Nephron (organoid): Measurements from ENCODE around the gene RPS8.

Experiments used
- H3K27ac Mint-ChIP-seq, 3 experiments: 2 replicates each; pipeline ENCODE4 v1.8.0; 2020; ENCODE audit warnings: mixed read lengths in 3 of 3, mild to moderate bottlenecking in 2 of 3, moderate library complexity in 1 of 3
- H3K27me3 Mint-ChIP-seq: 2 replicates; pipeline ENCODE4 v1.8.0; 2021; ENCODE audit warnings: low read depth, mild to moderate bottlenecking, moderate library complexity, mixed read lengths
- H3K36me3 Mint-ChIP-seq: 2 replicates; pipeline ENCODE4 v1.8.0; 2020; ENCODE audit warnings: low read depth, mixed read lengths
- H3K4me1 Mint-ChIP-seq: 2 replicates; pipeline ENCODE4 v1.8.0; 2020; ENCODE audit warnings: mixed read lengths
- H3K4me3 Mint-ChIP-seq, 3 experiments: 2 replicates each; pipeline ENCODE4 v1.8.0; 2020; ENCODE audit warnings: mild to moderate bottlenecking in 3 of 3, mixed read lengths in 3 of 3, moderate library complexity in 2 of 3
- H3K9me3 Mint-ChIP-seq: 2 replicates; pipeline ENCODE4 v1.8.0; 2020; ENCODE audit warnings: mixed read lengths
- CTCF ChIP-seq, 3 experiments: fragments of 200-600 bp; sonication (generic); IDR thresholded peaks; one replicate each; pipeline ENCODE4 v1.5.0; 2021; ENCODE audit warnings: antibody characterized with exemption in 3 of 3; ENCODE audit not compliant: unreplicated experiment in 3 of 3

RPS8 gene

GRCh38 chr1:44805311-44806024, 30.1 kb downstream of the RPS8 start:
- TF ChIP-seq CTCF (IDR thresholded peaks at IDR 0.05; ENCODE audit: unreplicated experiment in 3 of 3), result no peak
- Mint-ChIP-seq H3K27ac (peak overlapping the region; percentile 43 to 67 (median 58)), H3K9me3 (no peaks in the 10 kb centered on the region)

GRCh38 chr1:44806025-44806703, 30.8 kb downstream of the RPS8 start:
- peak overlapping the region in 2 of 3 experiments; percentile 99 for H3K27ac Mint-ChIP-seq
- peaks cover 23% of the 10 kb centered on the region for H3K36me3 Mint-ChIP-seq
- H3K4me3 Mint-ChIP-seq, result no peak overlapping the region
- no peak for TF ChIP-seq CTCF (IDR thresholded peaks at IDR 0.05; ENCODE audit: unreplicated experiment in 3 of 3)
- no peaks in the 10 kb centered on the region for H3K9me3 Mint-ChIP-seq
- H3K4me1 Mint-ChIP-seq, result peaks cover 56% of the 10 kb centered on the region
- H3K27me3 Mint-ChIP-seq, result no peaks in the 10 kb centered on the region

More at GRCh38 chr1:44805311-44806024, 30.1 kb downstream of the RPS8 start:
- Mint-ChIP-seq H3K4me1 (peaks cover 49% of the 10 kb centered on the region), H3K27me3 (no peaks in the 10 kb centered on the region), H3K4me3 (peak overlapping the region in 1 of 3 experiments; percentile 34), H3K36me3 (peaks cover 23% of the 10 kb centered on the region)

- H3K36me3 Mint-ChIP-seq, result peaks cover 23% of the 10 kb centered on the region
- peak within 1 kb of the TSS; percentile 99 for H3K27ac Mint-ChIP-seq
- no peak for TF ChIP-seq CTCF (IDR thresholded peaks at IDR 0.05; ENCODE audit: unreplicated experiment in 3 of 3)
- peak within 1 kb of the TSS; percentile 60 to 86 (median 81) for H3K4me3 Mint-ChIP-seq
- H3K27me3 Mint-ChIP-seq, result no peaks in the 10 kb centered on the region
- H3K9me3 Mint-ChIP-seq, result no peaks in the 10 kb centered on the region
- H3K4me1 Mint-ChIP-seq, result peaks cover 60% of the 10 kb centered on the region
These were observed 31.5 kb downstream of the RPS8 start, which contains the start of gene DYNLT4 for GRCh38 chr1:44806704-44807363. DYNLT4 (minus strand) TSS chr1:44807351; CDS start chr1:44806668, 683 bp downstream.

- Mint-ChIP-seq H3K9me3 (no peaks in the 10 kb centered on the region), H3K4me1 (peaks cover 60% of the 10 kb centered on the region), H3K36me3 (peaks cover 22% of the 10 kb centered on the region), H3K27me3 (no peaks in the 10 kb centered on the region), H3K27ac (peak overlapping the region; percentile 99), H3K4me3 (peak overlapping the region; percentile 60 to 86 (median 81))
- TF ChIP-seq CTCF (IDR thresholded peaks at IDR 0.05; ENCODE audit: unreplicated experiment in 3 of 3), result no peak
These were observed 32.2 kb downstream of the RPS8 start for GRCh38 chr1:44807364-44808062.

GRCh38 chr1:44808063-44808937, 33.0 kb downstream of the RPS8 start, which contains the start of gene BTBD19:
BTBD19 (plus strand) TSS chr1:44808523; CDS start chr1:44808821, 298 bp downstream.
- peaks cover 16% of the 10 kb centered on the region for H3K36me3 Mint-ChIP-seq
- TF ChIP-seq CTCF (IDR thresholded peaks at IDR 0.05; ENCODE audit: unreplicated experiment in 3 of 3), result no peak
- H3K27me3 Mint-ChIP-seq, result no peaks in the 10 kb centered on the region
- H3K4me3 Mint-ChIP-seq, result peak within 1 kb of the TSS; percentile 81 to 86 (median 81)
- H3K4me1 Mint-ChIP-seq, result peaks cover 54% of the 10 kb centered on the region
- peak within 1 kb of the TSS; percentile 99 for H3K27ac Mint-ChIP-seq
- H3K9me3 Mint-ChIP-seq, result no peaks in the 10 kb centered on the region
